HTR-8/SVneo (cell line): ENCODE data around the gene RNF166.

ENCODE experiments used
- DNase-seq: peaks from one replicate; pipeline ENCODE4 v3.0.0; 2011; ENCODE audit warnings: low spot score, mixed read lengths; ENCODE audit not compliant: insufficient read length
- FAIRE-seq: peaks from 2 replicates; lab custom pipeline; 2011; peaks lifted over from hg19 to GRCh38; lab: Jason Lieb, UNC

RNF166 gene

DNA sequence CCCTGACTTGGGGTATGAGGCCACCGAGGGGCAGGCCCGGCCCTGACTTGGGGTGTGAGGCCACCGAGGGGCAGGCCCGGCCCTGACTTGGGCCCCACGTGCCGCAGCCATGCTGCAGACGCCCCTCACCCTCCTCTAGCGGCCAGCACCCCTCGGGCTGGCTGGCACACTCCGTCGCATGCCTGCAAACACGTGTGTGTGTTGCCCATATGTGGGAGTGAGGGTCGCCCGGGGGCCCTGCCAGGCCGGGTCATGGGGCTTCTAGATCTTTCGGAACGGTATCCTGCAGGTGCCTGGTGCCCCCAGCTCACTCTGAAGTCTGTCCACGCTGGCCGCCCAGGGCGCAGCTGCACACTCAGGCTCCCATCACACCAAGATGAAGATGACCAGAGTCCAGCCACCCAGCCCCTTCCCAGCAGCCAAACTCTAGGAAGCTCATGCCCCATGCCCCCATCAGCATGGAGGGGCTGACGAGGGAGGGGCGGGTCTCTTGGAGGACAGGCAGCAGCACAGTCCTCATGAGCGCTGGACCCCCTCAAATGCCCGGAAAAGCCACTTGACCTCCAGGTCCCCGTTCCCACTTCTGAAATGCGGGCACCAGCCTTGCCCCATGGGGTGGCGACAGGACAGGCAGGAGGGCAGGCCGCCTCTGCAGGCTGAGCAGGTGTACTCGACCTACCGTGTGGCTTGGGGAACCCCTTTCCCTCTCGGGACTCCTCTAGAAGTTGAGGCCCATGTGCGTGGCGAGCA lies 33.9 kb upstream of the RNF166 start:
- DNase-seq, result no peak
- no peak for FAIRE-seq

DNA sequence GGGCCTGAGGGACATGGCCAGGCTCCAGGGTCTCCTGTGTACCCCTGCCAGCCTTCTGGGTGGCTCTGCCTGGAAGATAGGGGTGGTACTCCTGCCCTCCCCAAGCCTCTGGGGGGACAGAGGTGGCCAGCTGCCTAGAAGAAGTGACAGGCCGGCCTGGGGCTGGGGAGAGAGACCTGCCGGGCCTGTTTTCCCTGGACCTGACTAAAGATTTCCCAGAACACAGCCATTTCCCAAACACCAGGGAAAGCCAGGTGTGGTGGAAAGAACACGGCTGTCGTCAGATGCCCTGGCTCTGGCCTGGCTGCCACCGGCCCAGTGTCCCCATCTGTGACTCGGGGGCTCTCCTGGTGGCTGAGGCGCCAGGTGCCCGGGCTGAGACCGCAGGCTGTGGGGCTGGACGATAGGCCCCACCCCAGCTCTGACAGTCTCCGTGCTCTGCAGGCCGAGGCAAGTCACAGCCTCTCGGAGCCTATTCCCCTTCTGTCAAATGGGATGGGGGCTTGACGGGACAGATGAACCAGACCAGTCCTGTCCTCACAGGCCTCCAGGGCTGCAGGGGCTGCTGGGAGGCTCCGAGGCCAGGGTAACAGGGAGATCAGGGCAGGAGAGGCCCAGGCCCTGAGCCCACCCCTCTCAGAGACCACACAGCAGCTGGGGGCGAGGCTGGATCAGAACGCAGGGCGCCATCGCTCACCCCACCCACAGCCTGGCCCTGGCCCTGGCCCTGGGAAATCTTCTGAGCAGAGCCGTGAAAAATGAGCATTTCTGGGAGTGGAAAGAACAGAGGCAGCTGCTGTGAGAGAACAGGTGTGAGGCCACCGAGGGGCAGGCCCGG lies 33.1 kb upstream of the RNF166 start:
- no peak for DNase-seq
- no peak for FAIRE-seq

DNA sequence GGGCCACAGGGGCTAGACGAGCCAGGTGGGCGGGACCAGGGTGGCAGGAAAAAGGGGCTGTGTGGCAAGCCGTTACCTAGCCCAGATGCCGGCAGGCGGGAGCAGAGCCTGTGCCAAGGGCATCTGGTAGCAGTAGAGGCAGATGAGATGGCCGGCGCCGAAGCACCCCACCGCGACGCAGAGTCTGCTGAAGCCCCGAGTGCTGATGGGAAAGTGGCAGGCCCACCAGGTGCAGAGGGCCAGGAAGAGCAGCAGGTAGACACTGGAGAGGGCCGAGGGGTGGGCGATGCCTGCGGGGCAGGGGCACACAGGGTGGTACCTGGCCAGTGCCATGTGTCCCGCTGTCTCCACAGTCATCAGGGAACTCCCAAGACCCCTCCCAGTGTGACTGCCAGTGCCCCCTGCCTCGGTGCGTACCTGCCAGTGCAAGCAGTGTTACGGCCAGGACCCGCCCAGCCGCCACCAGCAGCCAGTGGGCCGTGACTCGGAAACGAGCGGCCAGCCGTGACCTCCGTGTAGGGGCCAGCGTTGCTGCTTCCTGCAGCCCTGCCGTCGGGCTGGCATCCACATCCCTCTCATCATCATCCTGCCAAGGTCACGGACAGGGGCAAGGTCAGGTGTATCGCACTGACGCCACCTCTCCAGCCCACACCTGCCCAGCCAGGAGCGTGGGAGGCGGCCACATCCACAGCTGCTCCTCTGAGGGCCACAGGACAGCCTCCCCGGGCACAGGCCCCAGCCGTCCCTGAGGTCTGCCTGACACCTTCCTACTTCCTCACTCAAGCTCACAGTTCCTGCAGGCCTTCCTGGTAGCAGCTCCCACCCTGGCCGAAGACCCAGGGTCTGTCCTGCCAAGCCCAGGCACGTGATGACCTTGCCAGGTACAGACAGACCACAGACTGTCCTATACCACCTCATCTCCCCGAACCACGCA lies 32.2 kb upstream of the RNF166 start:
- FAIRE-seq, result no peak
- DNase-seq, result no peak

DNA sequence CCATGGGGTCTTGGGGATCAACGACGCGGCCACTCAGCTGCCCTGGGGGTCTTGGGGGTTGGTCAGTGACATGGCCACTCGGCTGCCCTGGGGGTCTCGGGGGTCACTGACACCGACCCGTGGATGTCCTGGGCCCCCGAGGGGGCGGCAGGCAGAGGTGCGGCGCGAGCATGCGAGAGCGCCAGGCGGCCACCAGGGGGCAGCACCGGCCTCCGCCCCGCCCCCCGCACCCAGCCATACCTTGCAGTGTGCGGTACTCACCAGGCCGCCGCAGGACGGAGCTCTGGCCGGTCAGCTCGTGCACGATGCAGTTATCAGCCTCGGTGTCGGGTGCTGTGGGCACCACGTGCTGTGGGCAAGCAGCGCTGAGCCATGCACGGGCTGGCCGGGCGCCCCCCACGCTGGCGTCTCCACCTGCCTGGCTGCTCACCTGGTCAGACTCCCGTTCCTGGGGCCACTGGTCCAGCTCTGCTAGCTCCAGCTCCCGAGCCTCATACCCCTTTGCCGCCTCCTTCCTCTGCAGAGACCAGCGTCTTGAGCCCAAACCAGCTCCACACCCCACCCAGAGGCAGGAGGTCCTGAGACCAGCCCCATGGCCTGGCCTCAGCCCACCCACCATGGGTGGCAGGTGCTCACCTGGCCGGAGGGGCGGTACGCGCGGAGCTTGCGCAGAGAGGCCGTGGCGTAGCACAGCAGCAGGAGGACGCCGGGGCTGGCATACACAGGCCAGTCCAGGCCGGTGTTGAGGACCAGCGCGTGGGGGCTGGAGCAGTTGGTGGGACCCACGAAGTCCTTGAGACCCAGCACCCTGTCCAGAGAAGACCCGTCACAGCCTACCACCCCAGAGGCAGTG lies 31.3 kb upstream of the RNF166 start:
- peak; percentile 83 for DNase-seq
- peak; percentile 94 for FAIRE-seq

DNA sequence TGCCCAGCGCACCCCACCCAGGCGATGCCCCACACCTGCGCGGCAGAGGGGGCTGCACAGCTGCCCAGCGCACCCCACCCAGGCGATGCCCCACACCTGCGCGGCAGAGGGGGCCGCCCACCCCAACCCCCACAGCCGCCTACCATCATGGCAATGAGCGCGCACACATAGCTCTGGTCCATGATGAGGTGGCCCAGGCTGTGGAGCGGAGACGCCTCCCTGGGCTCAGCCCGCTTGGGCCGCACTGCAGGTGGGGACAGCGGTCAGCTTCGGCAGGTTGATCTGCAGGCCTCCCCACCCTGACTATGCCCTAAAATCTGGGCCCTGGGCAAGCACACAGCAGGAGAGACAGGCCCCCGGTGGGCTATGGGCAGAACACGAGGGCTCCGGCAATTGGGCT lies 30.3 kb upstream of the RNF166 start:
- no peak for FAIRE-seq
- no peak for DNase-seq

DNA sequence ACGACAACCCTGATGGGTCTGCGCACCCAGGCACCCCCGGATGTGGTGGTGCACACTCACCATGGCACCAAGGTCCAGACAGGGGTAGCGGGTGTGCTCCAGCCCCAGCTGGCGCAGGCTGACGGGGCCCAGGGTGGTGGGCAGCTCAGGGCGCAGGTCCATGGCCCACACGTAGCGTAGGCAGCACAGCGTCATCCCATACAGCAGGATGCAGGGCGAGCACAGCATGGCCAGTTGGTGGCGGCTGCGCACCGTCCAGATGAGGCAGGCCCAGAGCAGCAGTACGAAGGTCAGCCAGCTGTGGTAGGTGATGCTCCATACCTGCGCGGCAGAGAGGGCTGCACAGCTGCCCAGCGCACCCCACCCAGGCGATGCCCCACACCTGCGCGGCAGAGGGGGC lies 29.9 kb upstream of the RNF166 start:
- FAIRE-seq (peak; percentile 38), DNase-seq (no peak)

DNA sequence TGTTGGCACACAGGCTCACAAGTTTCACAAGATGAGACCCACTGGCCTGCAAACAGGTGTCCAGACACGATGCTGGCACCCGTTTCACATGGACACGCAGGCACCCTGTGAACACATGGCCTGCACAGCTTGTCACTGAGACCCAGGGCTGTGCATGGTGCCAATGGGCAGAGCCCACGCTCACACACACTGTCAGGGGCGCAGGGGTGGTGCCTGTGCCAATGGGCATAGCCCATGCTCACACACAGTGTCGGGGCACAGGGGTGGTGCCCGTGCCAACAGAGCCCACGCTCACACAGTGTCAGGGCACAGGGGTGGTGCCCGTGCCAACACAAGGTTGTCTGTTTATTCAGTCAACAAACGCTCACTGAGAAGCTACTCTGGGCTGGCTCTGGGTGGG lies 29.4 kb upstream of the RNF166 start:
- FAIRE-seq (peak; percentile 63), DNase-seq (no peak)

DNA sequence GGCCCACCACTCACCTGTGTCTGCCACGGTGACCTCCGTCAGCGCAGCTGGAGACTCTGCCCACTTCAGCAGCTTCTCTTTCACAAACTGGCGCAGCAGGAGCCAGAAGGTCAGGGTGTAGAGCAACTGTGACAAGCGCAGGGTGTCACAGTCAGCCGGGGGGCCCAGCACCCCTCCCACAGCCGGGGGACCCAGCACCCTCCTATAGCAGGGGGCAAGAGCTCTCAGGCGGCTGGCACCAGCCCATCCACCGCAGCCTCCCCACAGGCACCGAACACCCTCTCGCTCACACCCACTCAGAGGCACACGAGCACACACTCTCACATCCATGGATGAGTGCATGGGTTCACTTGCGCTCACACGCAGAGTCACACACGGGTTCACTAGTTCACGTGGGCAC lies 28.9 kb upstream of the RNF166 start:
- no peak for DNase-seq
- FAIRE-seq, result no peak

DNA sequence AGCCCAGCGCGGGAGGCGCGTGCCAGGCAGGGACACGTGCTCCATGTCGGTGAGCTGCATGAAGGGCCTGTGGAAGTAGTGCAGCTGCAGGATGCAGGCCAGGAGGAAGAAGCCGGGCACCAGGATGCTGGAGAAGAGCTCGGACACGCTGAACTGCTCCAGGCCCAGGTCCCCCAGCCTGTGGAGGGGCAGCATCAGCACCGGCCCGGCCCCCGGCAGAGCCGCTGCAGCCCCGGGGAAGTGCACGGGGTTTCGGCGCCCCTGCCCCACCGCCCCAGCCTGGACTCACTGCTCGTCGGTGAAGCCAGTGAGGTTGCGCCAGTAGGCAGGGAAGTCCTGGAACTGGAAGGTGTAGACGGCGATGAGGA lies 28.1 kb upstream of the RNF166 start:
- FAIRE-seq (no peak), DNase-seq (no peak)

DNA sequence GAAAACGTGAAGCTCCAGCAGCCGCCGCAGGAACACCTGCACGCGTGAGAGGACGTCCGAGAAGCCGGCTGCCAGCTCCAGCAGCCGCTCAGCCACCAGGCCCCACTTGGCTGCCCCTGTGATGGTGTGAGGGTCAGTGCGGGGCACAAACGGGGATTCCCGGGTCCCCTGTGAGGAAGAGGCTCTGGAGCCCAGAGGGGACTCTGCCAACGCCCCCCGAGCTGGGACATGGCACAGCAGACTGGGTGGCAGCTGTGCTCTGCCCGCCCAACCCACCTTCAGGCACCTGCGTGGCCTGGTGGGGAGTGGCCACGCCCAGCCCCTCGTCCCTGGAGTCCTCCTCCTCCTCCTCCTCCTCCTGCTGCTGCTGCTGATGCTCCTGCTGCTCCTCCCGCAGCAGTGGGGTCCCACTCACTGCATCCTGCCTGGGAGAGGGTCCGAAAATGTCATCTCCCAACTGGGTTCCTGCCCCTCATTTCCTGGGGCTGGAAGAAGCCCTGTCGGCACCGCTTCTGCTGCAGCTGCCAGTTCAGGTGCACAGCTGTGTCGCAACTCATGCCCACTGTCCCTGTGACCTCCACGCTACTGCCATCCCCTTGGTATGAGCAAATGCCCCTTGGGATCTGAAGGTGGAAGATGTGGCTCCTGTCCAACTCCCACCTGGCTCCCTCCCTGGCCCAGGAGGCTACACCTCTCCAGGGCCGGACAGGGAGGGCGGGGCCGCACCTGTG lies 27.6 kb upstream of the RNF166 start:
- DNase-seq (no peak), FAIRE-seq (no peak)

DNA sequence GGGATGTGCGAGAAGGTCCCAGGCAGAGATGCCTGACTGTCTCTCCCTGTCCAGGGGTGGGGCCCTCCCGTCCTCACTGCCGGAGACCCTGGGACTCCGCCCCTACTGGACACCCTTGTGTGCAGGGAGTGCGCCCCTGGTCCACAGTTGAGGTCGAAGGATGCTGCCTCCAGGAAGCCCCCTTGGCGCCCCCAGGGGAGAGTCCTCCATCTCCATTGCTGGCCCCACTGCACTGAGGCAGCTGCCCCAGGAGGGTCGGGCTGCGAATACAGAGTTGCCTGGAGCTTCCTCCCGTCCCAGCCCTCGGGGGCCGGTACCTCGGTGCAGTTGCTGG lies 26.7 kb upstream of the RNF166 start:
- FAIRE-seq (no peak), DNase-seq (no peak)

DNA sequence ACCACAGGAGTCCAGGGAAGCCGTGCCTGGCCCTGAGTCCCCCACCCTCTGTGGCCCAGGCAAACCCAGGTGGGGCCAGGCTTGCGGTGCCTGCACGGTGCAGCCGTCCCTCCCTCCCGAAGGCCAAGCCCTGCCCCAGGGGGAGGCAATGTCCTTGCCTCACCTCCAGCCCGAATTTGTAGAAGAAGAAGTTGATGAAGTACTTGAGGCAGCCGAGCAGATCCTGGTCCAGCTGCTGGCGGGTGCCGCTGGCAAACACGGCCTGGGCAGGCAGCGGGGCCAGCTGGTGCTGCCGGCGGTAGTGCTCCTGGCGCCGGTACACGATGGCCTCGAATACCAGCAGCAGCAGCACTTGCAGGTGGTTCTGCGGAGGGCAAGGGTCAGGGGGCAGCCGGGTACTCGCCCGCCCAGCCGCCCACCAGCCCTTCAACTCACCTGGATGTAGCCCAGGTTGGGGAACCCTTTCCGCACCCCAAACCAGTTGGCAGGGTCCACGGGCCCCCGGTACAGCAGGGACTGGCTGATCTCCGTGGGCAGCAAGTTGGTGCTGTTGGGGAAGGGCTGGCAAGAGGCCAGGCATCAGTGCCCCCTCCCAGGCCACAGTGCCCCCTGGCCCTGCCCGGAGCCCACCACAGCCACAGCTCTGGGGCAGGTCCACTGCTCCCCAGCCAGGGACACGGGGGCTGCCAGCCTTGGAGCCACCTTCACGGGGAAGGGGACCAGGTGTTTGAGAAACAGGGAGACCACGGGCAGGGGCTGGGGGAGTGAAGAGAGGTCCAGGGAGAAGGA lies 26.2 kb upstream of the RNF166 start:
- FAIRE-seq (no peak), DNase-seq (no peak)

DNA sequence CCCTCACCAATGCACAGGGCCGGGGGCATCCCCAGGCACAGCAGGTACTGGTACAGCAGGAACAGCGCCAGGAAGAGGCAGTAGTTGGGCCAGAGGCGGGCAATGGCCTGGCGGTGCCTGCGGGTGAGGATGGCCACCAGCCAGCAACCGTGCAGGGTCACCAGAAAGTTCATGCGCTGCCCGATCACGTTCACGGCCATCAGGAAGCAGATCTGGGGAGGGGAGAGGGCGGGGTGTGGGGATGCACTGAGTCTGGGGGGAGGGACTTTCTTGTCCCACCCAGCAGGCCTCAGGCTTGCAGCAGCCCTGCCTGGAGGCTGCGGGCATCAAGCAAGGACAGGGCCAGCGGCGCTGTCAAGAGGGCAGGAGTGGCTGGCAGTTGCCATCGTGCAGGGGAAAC lies 25.5 kb upstream of the RNF166 start:
- FAIRE-seq (peak; percentile 92), DNase-seq (peak; percentile 78)

DNA sequence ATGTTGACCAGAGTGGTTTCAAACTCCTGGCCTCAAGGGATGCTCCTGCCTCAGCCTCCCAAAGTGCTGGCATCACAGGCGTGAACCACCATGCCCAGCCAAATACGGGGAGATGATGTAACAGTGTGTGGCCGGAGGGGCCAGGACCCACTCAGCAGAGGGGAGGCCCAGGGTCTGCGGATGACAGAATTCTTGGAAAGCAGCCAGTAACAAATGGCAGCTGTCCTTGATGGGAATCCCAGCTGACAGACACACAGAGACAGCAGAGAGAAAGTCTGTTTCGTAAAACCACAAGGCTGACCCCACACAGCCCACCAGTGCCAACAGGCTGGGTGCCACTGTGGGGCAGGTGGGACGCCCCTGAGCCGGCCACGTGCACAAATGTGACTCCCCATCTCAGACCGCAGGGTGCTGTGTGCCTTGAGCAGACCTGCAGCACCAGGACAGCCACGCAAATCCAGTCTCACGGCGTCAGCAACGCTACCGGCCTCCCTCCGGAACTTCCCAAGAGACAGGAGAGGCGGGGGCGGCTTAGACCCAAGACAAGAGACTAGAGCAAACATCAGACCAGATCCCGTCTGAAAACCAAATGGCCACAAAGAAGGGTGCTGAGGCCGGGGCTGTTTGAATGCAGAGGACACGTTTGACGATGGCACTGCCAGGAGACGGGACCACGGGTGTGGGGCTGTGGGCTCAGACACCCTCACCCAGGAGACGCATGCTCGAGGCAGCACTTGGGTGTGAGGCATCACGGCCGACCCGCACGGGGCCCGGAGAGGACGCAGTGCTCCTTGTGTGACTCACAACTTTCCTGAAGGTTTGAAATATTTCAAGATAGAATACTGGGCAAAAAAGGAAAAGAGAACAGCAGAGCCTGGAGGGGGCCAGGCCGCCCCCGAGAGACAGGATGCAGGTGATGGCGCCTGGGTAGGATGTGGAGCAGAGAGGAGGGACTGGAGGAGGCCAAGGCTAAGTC lies 24.7 kb upstream of the RNF166 start:
- no peak for FAIRE-seq

DNA sequence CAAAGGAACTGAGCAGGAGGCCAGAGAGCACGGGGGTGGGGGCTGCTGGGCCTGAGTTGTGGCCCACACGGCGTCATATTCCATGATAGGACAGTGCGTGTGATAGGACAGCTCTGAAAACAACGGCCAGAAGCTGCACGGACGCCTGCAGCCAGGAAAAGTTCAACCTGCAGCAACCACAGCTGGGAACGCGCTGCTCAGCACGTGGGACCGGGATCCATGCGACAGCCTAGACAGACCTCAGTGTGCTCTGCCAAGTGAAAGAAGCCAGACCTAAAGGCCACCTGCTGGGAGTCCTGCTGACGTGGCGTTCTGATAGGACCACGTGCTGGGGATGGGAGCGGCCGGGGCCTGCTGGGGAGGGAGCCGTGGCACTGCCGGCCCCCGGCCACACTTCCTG lies 21.7 kb upstream of the RNF166 start:
- DNase-seq (no peak), FAIRE-seq (no peak)

More for the DNA sequence above, 24.7 kb upstream of the RNF166 start:
- no peak for DNase-seq

DNA sequence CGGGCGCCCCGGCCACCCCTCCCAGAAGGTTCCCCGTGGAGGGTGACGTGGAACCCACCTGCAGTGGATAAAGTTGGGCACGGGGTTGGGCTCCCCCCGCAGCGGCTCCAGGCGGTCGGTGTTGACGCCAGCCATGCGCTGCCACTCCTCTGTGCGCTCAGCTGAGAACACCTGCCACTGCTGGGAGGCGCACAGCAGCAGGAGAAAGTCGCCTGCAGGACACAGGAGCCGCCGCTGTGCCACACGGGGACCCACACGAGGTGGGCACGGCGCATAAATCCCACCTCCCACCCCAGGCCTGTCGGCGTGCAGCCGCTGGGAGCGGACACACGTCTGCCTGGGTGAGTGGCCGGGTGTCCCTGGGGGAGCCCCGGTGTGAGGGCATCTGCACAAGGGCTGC lies 20.8 kb upstream of the RNF166 start:
- FAIRE-seq (no peak), DNase-seq (no peak)

DNA sequence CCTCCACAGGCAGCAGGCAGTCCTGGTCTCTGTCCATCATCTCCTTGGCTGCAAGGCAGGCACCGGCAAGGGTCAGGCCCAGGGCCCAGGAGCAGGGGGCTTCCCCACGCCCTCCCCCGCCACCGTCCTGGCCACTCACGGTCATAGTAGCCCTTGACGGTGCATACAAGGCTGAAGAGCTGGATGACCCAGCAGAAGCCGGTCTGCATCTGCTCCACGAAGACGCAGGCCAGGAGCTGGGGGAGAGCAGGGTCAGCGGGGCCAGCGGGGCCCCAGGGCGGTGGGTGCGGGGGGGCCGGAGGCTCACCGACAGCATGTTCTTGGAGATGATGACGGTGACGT lies 20.2 kb upstream of the RNF166 start:
- FAIRE-seq (no peak), DNase-seq (no peak)
